ENCODE measurements around the gene COMMD1.
"Not testable (repeated sequence)": the region's sequence is repeated elsewhere in the genome, so short reads cannot be mapped to it uniquely, and the experiment has no call there.

The COMMD1 gene

DNA sequence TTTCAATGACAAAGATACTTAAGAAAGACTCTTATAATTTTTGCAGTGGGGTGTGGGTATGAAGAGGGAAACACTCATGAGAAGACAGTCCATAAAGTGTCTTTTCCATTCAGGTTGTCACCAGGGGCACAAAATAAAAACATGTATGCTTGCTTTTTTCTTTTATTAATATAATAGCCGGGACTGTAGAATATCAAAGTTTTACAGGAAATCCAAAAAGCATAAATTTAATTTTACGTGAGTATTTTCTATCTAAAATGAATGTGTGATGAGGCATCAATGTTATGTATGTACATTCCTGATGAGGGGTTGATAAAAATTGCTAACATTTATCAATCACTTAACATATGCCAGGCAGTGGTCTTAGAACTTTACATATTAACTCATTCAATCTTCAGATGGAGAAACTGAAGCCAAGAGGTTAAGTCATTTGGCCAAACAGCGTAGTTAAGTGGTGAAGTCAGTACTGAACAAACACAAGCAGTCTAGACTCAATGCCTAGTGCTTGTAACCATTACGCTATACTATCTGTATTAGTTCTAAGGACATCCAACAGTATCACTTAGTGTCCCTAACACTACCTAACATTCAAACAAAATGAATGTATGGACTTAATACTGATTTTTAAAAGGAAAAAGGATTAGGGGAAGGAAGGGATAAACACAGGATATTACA is 27.8 kb upstream of the COMMD1 start (continued):
- TF ChIP-seq, protein P1, sequence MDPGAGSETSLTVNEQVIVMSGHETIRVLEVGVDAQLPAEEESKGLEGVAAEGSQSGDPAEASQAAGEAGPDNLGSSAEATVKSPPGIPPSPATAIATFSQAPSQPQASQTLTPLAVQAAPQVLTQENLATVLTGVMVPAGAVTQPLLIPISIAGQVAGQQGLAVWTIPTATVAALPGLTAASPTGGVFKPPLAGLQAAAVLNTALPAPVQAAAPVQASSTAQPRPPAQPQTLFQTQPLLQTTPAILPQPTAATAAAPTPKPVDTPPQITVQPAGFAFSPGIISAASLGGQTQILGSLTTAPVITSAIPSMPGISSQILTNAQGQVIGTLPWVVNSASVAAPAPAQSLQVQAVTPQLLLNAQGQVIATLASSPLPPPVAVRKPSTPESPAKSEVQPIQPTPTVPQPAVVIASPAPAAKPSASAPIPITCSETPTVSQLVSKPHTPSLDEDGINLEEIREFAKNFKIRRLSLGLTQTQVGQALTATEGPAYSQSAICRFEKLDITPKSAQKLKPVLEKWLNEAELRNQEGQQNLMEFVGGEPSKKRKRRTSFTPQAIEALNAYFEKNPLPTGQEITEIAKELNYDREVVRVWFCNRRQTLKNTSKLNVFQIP (CRISPR knock-in tag; IDR thresholded peaks at IDR 0.05; ENCODE audit: borderline replicate concordance, low read depth) = no peak

DNA sequence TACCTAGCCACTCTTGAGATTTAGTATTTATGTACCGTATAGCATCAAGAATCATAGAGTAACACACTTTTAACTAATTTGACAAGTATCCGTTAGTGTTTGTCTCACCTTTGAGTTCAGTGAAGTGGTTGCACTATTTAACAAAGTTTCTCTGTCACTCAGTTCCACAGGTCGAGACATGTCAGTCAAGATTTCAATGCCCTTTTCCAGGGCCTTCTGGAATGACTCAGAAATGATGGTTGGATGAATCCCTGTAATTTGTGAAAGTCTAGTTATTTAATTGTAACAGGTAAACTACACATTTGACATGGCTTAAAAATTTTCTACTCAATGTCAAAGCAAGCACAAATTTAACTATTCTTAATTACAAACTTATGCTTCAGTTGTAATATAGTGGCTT is 26.7 kb upstream of the COMMD1 start:
- ATAC-seq = no peak

DNA sequence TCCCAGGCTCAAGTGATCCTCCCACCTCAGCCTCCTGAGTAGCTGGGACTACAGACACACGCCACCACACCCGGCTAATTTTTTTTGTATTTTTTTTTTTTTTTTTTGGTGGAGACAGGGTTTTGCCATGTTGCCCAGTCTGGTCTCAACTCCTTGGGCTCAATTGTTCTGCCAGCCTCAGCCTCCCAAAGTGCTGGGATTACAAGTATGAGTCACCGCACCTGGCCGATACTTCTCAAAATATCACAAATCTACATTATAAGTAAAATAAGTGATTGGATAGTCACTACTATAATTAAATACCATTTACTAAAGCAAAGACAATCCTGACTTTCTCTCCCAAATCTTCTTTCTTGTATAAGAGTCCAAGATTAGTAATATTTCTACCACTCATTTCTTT is 26.1 kb upstream of the COMMD1 start:
- not testable (repeated sequence) for ATAC-seq

More for the DNA sequence above, 26.7 kb upstream of the COMMD1 start:
- TF ChIP-seq TCF4 (CRISPR knock-in tag; IDR thresholded peaks at IDR 0.05; ENCODE audit: borderline replicate concordance) = no peak
- TF ChIP-seq, protein P2, sequence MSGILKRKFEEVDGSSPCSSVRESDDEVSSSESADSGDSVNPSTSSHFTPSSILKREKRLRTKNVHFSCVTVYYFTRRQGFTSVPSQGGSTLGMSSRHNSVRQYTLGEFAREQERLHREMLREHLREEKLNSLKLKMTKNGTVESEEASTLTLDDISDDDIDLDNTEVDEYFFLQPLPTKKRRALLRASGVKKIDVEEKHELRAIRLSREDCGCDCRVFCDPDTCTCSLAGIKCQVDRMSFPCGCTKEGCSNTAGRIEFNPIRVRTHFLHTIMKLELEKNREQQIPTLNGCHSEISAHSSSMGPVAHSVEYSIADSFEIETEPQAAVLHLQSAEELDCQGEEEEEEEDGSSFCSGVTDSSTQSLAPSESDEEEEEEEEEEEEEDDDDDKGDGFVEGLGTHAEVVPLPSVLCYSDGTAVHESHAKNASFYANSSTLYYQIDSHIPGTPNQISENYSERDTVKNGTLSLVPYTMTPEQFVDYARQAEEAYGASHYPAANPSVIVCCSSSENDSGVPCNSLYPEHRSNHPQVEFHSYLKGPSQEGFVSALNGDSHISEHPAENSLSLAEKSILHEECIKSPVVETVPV (CRISPR knock-in tag; IDR thresholded peaks at IDR 0.05) = no peak

DNA sequence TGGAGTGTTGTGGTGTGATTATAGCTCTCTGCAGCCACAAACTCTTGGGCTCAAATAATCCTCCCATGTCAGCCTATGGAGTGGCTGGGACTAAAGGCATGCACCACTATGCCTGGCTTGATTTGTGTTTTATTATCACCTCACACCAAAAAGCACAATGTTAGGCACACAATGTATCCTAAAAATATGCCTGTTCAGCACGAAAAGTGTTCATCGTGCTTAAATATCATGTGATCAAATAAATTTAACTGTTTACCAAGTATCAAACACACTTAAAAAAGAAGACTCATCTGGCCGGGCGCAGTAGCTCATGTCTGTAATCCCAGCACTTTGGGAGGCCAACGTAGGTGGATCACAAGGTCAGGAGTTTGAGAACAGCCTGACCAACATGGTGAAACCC is 22.6 kb upstream of the COMMD1 start:
- ATAC-seq = no peak
- TF ChIP-seq TCF4 (CRISPR knock-in tag; IDR thresholded peaks at IDR 0.05; ENCODE audit: borderline replicate concordance) (no peak), SNAI2 (CRISPR knock-in tag; IDR thresholded peaks at IDR 0.05) (no peak), GLIS3 (CRISPR knock-in tag; IDR thresholded peaks at IDR 0.05) (no peak)
- TF ChIP-seq, protein P3, sequence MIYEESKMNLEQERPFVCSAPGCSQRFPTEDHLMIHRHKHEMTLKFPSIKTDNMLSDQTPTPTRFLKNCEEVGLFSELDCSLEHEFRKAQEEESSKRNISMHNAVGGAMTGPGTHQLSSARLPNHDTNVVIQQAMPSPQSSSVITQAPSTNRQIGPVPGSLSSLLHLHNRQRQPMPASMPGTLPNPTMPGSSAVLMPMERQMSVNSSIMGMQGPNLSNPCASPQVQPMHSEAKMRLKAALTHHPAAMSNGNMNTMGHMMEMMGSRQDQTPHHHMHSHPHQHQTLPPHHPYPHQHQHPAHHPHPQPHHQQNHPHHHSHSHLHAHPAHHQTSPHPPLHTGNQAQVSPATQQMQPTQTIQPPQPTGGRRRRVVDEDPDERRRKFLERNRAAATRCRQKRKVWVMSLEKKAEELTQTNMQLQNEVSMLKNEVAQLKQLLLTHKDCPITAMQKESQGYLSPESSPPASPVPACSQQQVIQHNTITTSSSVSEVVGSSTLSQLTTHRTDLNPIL (CRISPR knock-in tag; IDR thresholded peaks at IDR 0.05; ENCODE audit: low read depth) = no peak
- TF ChIP-seq, protein P4, sequence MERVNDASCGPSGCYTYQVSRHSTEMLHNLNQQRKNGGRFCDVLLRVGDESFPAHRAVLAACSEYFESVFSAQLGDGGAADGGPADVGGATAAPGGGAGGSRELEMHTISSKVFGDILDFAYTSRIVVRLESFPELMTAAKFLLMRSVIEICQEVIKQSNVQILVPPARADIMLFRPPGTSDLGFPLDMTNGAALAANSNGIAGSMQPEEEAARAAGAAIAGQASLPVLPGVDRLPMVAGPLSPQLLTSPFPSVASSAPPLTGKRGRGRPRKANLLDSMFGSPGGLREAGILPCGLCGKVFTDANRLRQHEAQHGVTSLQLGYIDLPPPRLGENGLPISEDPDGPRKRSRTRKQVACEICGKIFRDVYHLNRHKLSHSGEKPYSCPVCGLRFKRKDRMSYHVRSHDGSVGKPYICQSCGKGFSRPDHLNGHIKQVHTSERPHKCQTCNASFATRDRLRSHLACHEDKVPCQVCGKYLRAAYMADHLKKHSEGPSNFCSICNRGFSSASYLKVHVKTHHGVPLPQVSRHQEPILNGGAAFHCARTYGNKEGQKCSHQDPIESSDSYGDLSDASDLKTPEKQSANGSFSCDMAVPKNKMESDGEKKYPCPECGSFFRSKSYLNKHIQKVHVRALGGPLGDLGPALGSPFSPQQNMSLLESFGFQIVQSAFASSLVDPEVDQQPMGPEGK (CRISPR knock-in tag; IDR thresholded peaks at IDR 0.05; ENCODE audit: borderline replicate concordance) = no peak

DNA sequence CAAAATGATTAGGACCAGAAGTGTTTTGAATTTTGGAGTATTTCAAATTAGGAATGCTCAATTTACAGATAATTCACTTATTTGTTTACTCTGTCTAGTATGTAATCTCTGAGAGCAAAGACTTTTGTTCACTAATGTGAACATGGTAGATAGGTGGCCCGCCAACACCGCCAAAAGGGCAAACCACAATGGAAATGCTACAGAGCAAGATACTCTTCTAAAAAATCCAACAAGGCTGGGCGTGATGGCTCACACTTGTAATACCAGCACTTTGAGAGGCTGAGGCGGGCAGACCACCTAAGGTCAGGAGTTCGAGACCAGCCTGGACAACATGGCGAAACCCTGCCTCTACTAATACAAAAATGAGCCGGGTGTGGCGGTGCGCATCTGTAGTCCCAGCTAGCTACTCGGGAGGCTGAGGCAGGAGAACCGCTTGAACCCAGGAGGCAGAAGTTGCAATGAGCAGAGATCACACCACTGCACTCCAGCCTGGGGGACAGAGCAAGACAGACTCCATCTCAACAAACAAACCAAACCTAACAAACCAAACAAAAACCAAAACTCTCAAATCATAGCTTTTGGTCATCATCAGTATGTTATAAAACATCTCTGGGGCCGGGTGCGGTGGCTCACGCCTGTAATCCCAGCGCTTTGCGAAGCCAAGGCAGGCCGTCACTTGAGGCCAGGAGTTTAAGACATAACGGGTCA is 19.4 kb upstream of the COMMD1 start:
- TF ChIP-seq BACH2 (CRISPR knock-in tag; IDR thresholded peaks at IDR 0.05; ENCODE audit: borderline replicate concordance) = no peak
- no peak for ATAC-seq

DNA sequence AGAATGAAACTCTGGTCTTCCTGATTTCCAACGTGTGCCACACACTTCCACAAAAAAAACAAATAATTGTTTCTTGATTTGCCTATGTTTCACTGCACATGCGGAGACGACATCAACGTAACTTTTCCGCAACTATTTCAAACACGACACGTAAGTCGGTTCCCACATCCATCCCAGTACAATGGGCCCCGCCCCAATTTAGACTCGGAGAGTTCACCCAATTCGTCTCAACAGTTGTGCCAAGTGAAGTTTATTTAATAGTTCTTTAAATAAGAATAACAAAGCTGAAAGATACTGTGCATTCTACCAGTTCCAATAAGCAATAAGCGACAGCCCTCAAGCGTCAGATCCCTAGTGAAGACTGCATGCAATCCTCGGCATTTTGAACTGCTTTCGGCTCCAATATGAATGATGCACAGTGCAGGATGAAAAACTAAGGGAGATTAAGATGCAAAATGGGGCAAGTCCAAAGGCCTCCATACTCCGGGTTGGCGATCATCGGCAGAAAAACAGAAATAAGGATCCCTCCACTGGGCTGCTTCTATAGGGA is 17.7 kb upstream of the COMMD1 start:
- ATAC-seq = peak; percentile 43
- TF ChIP-seq, protein P1 (CRISPR knock-in tag; IDR thresholded peaks at IDR 0.05; ENCODE audit: borderline replicate concordance, low read depth) = no peak
- TF ChIP-seq ZC3H10 (CRISPR knock-in tag; IDR thresholded peaks at IDR 0.05) (no peak), TCF4 (CRISPR knock-in tag; IDR thresholded peaks at IDR 0.05; ENCODE audit: borderline replicate concordance) (no peak)

DNA sequence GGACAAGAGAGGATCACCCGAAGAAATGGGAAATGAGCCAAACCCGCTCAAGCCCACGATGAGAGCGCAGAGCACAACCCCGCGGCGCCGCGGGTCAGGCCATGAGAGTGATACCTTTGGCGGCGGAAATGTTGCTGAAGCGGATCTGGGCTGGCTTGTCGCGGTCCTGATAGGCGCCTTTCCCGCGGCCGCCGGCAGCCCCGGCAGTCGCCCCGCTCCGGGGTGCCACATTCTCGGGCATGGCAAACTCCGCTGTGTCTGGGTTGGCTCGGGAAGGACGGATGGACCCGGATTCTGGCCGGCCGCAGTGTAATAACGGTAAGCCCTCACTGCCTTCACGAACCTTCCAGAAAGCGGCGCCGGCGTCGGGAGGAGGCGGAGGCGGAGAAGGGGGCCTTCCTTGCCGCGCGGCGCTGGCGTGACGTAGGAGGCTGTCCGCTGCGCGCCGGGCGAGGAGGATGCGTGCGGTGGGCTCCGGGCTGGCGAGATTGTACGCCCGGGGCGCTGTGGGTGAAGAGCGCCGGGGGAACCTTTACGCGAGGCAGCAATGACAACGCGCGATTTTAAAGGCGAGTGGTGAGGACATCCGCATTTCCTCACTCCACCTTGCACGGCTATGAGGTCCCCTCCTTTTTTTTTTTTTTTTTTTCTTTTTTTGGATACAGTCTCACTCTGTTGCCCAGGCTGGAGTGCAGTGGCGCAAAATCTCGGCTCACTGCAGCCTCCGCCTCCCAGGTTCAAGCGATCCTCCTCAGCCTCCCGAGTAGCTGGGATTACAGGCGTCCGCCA is 17.0 kb upstream of the COMMD1 start, which contains the start of gene CCT4:
Gene CCT4 (minus strand): TSS at position 390 of the 789 bp plus-strand sequence. CDS start 149 bp downstream, at position 241.
- ATAC-seq = peak; percentile 89
- TF ChIP-seq OSR1 (CRISPR knock-in tag; IDR thresholded peaks at IDR 0.05) (no peak), ZNF8 (CRISPR knock-in tag; IDR thresholded peaks at IDR 0.05) (peak; percentile 15; the same call in 1 of the 2 replicates), ZC3H10 (CRISPR knock-in tag; IDR thresholded peaks at IDR 0.05) (no peak)
- TF ChIP-seq, protein P5, sequence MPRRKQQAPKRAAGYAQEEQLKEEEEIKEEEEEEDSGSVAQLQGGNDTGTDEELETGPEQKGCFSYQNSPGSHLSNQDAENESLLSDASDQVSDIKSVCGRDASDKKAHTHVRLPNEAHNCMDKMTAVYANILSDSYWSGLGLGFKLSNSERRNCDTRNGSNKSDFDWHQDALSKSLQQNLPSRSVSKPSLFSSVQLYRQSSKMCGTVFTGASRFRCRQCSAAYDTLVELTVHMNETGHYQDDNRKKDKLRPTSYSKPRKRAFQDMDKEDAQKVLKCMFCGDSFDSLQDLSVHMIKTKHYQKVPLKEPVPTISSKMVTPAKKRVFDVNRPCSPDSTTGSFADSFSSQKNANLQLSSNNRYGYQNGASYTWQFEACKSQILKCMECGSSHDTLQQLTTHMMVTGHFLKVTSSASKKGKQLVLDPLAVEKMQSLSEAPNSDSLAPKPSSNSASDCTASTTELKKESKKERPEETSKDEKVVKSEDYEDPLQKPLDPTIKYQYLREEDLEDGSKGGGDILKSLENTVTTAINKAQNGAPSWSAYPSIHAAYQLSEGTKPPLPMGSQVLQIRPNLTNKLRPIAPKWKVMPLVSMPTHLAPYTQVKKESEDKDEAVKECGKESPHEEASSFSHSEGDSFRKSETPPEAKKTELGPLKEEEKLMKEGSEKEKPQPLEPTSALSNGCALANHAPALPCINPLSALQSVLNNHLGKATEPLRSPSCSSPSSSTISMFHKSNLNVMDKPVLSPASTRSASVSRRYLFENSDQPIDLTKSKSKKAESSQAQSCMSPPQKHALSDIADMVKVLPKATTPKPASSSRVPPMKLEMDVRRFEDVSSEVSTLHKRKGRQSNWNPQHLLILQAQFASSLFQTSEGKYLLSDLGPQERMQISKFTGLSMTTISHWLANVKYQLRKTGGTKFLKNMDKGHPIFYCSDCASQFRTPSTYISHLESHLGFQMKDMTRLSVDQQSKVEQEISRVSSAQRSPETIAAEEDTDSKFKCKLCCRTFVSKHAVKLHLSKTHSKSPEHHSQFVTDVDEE (CRISPR knock-in tag; IDR thresholded peaks at IDR 0.05) = peak; percentile 21; the same call in 1 of the 2 replicates
- TF ChIP-seq, protein P2 (CRISPR knock-in tag; IDR thresholded peaks at IDR 0.05) = no peak

All from SK-N-SH treated with all-trans-retinoic acid at 6 μM for 48 hours (cell line).